HUES64 (cell line): ENCODE measurements around the gene TFF2.
A peak's percentile ranks its signal among the peaks of the same experiment; 100 is the strongest.

Source experiments
- H3K27ac ChIP-seq: 2 replicates; pipeline ENCODE4 v1.7.0; 2013; ENCODE audit warnings: low read depth, low read length, inconsistent platforms
- H3K27me3 ChIP-seq: 2 replicates; pipeline ENCODE4 v1.6.1; 2013; ENCODE audit warnings: mild to moderate bottlenecking, low read length; ENCODE audit not compliant: insufficient read depth
- H3K36me3 ChIP-seq: 2 replicates; pipeline ENCODE4 v1.6.1; 2013; ENCODE audit warnings: mild to moderate bottlenecking, low read length; ENCODE audit not compliant: insufficient read depth
- H3K4me1 ChIP-seq: 2 replicates; pipeline ENCODE4 v1.6.1; 2013; ENCODE audit warnings: mild to moderate bottlenecking, low read length, moderate library complexity; ENCODE audit not compliant: insufficient read depth
- H3K4me3 ChIP-seq: 2 replicates; pipeline ENCODE4 v1.5.1; 2013; ENCODE audit warnings: mild to moderate bottlenecking, low read length, moderate library complexity
- H3K9ac ChIP-seq: 2 replicates; pipeline ENCODE4 v1.6.1; 2013; ENCODE audit warnings: mild to moderate bottlenecking, low read depth, low read length
- H3K9me3 ChIP-seq: 2 replicates; pipeline ENCODE4 v1.6.1; 2013; ENCODE audit warnings: low read depth, low read length; ENCODE audit not compliant: insufficient read depth
- WGBS: fragments of 150-250, 120-280 bp; methylation state at CpG from one replicate; pipeline ENCODE4 v1.1.7; 2013; ENCODE audit warnings: missing lambda C conversion rate; 5-methylcytosine and 5-hydroxymethylcytosine counted together

TFF2 gene

GRCh38 chr21:42316891-42317290 is 33.9 kb downstream of the TFF2 start:
- no peaks in the 10 kb centered on the region for H3K36me3 ChIP-seq
- H3K27ac ChIP-seq: no peak overlapping the region
- no peaks in the 10 kb centered on the region for H3K27me3 ChIP-seq
- no peak overlapping the region for H3K9ac ChIP-seq
- 90% methylated on average over 16 of the region's 16 CpGs for WGBS
- H3K9me3 ChIP-seq: no peaks in the 10 kb centered on the region
- peaks cover 19% of the 10 kb centered on the region for H3K4me1 ChIP-seq
- H3K4me3 ChIP-seq: no peak overlapping the region

GRCh38 chr21:42315296-42315891 is 35.4 kb downstream of the TFF2 start, which contains the start of gene TFF3:
TFF3 (minus strand) TSS chr21:42315409; CDS start chr21:42315374, 35 bp downstream.
- Histone ChIP-seq H3K36me3 (no peaks in the 10 kb centered on the region), H3K9me3 (no peaks in the 10 kb centered on the region), H3K27me3 (no peaks in the 10 kb centered on the region), H3K9ac (no peak within 1 kb of the TSS), H3K27ac (no peak within 1 kb of the TSS), H3K4me1 (peaks cover 19% of the 10 kb centered on the region), H3K4me3 (no peak within 1 kb of the TSS)
- 85% methylated on average over 15 of the region's 15 CpGs for WGBS

GRCh38 chr21:42314616-42315295 is 36.0 kb downstream of the TFF2 start:
- Histone ChIP-seq H3K27me3 (0 out of 2 replicates have a peak, but pooled peaks cover 4% of the 10 kb centered on the region), H3K4me3 (no peak overlapping the region), H3K9me3 (no peaks in the 10 kb centered on the region), H3K36me3 (no peaks in the 10 kb centered on the region), H3K27ac (no peak overlapping the region), H3K4me1 (peaks cover 19% of the 10 kb centered on the region), H3K9ac (no peak overlapping the region)
- 93% methylated on average over 5 of the region's 6 CpGs for WGBS

- Histone ChIP-seq H3K36me3 (no peaks in the 10 kb centered on the region), H3K9ac (no peak overlapping the region), H3K27ac (no peak overlapping the region), H3K27me3 (0 out of 2 replicates have a peak, but pooled peaks cover 4% of the 10 kb centered on the region), H3K9me3 (no peaks in the 10 kb centered on the region), H3K4me3 (no peak overlapping the region), H3K4me1 (peaks cover 19% of the 10 kb centered on the region)
- WGBS: 20% methylated on average over 13 of the region's 13 CpGs
Measured at GRCh38 chr21:42313501-42313969, 37.3 kb downstream of the TFF2 start.

- H3K27me3 ChIP-seq: 0 out of 2 replicates have a peak, but pooled peaks cover 4% of the 10 kb centered on the region
- H3K36me3 ChIP-seq: no peaks in the 10 kb centered on the region
- H3K9ac ChIP-seq: no peak overlapping the region
- no peak overlapping the region for H3K27ac ChIP-seq
- 89% methylated on average over 16 of the region's 16 CpGs for WGBS
- H3K9me3 ChIP-seq: no peaks in the 10 kb centered on the region
- H3K4me3 ChIP-seq: no peak overlapping the region
- peaks cover 17% of the 10 kb centered on the region for H3K4me1 ChIP-seq
Measured at GRCh38 chr21:42312626-42313104, 38.1 kb downstream of the TFF2 start.

- 87% methylated on average over 21 of the region's 21 CpGs for WGBS
- Histone ChIP-seq H3K27ac (no peak overlapping the region), H3K9ac (no peak overlapping the region), H3K4me1 (peaks cover 11% of the 10 kb centered on the region), H3K36me3 (no peaks in the 10 kb centered on the region), H3K4me3 (no peak overlapping the region), H3K9me3 (no peaks in the 10 kb centered on the region), H3K27me3 (0 out of 2 replicates have a peak, but pooled peaks cover 4% of the 10 kb centered on the region)
Measured at GRCh38 chr21:42311816-42312625, 38.8 kb downstream of the TFF2 start.

GRCh38 chr21:42311160-42311559 is 39.6 kb downstream of the TFF2 start:
- Histone ChIP-seq H3K27me3 (0 out of 2 replicates have a peak, but pooled peaks cover 4% of the 10 kb centered on the region), H3K9me3 (no peaks in the 10 kb centered on the region)

GRCh38 chr21:42310411-42311001 is 40.3 kb downstream of the TFF2 start:
- no peak overlapping the region for H3K27ac ChIP-seq
- peaks cover 10% of the 10 kb centered on the region for H3K4me1 ChIP-seq
- no peaks in the 10 kb centered on the region for H3K36me3 ChIP-seq
- H3K9me3 ChIP-seq: no peaks in the 10 kb centered on the region
- 0 out of 2 replicates have a peak, but pooled peaks cover 4% of the 10 kb centered on the region for H3K27me3 ChIP-seq
- no peak overlapping the region for H3K4me3 ChIP-seq
- no peak overlapping the region for H3K9ac ChIP-seq
- 87% methylated on average over 12 of the region's 12 CpGs for WGBS

More at GRCh38 chr21:42311160-42311559, 39.6 kb downstream of the TFF2 start:
- no peak overlapping the region for H3K9ac ChIP-seq
- no peaks in the 10 kb centered on the region for H3K36me3 ChIP-seq
- WGBS: 93% methylated on average over 14 of the region's 14 CpGs
- no peak overlapping the region for H3K27ac ChIP-seq
- H3K4me3 ChIP-seq: no peak overlapping the region
- peaks cover 10% of the 10 kb centered on the region for H3K4me1 ChIP-seq

- H3K27me3 ChIP-seq: 0 out of 2 replicates have a peak, but pooled peaks cover 4% of the 10 kb centered on the region
- WGBS: 20% methylated on average over 22 of the region's 22 CpGs
- no peaks in the 10 kb centered on the region for H3K9me3 ChIP-seq
- H3K36me3 ChIP-seq: no peaks in the 10 kb centered on the region
- peak overlapping the region; percentile 31 for H3K4me3 ChIP-seq
- no peak overlapping the region for H3K27ac ChIP-seq
- peaks cover 10% of the 10 kb centered on the region for H3K4me1 ChIP-seq
- no peak overlapping the region for H3K9ac ChIP-seq
Measured at GRCh38 chr21:42309753-42310213, 41.0 kb downstream of the TFF2 start.

GRCh38 chr21:42308914-42309752 is 41.7 kb downstream of the TFF2 start:
- Histone ChIP-seq H3K9ac (no peak overlapping the region), H3K4me1 (peaks cover 10% of the 10 kb centered on the region), H3K36me3 (no peaks in the 10 kb centered on the region), H3K4me3 (no peak overlapping the region), H3K27me3 (0 out of 2 replicates have a peak, but pooled peaks cover 4% of the 10 kb centered on the region), H3K9me3 (no peaks in the 10 kb centered on the region), H3K27ac (no peak overlapping the region)
- 66% methylated on average over 23 of the region's 23 CpGs for WGBS
